ENCODE measurements around the gene KRT6B.

DNA sequence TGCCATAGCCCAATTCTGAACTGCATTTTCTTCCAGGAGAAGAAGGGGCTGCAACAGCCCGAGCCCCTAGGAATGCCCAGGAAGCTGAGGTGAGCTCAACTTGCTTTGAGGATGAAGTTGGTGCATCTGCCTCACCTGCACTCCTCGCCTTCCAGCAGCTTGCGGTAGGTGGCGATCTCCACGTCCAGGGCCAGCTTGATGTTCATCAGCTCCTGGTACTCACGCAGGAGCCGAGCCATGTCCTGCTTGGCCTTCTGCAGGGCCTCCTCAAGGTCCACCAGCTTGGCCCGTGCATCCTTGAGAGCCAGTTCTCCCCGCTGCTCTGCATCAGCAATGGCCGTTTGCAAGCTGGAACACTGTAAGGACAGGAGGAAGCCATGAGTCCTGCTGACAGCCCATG is 23.8 kb downstream of the KRT6B start:
- TF ChIP-seq, protein P1, sequence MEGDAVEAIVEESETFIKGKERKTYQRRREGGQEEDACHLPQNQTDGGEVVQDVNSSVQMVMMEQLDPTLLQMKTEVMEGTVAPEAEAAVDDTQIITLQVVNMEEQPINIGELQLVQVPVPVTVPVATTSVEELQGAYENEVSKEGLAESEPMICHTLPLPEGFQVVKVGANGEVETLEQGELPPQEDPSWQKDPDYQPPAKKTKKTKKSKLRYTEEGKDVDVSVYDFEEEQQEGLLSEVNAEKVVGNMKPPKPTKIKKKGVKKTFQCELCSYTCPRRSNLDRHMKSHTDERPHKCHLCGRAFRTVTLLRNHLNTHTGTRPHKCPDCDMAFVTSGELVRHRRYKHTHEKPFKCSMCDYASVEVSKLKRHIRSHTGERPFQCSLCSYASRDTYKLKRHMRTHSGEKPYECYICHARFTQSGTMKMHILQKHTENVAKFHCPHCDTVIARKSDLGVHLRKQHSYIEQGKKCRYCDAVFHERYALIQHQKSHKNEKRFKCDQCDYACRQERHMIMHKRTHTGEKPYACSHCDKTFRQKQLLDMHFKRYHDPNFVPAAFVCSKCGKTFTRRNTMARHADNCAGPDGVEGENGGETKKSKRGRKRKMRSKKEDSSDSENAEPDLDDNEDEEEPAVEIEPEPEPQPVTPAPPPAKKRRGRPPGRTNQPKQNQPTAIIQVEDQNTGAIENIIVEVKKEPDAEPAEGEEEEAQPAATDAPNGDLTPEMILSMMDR (IDR thresholded peaks at IDR 0.05 in 2 of 3, conservative IDR thresholded peaks at IDR 0.05 in 1 of 3; ENCODE audit: borderline replicate concordance in 1 of 3, insufficient read depth in 1 of 3, low read depth in 2 of 3, low read length in 2 of 3) = peak in 1 of 3 experiments; percentile 8; a peak in 1 of 6 replicates
- TF ChIP-seq POLR2A (IDR thresholded peaks at IDR 0.05; ENCODE audit: borderline replicate concordance, extremely low read depth, insufficient read depth, insufficient read length) (no peak), ZNF274 (IDR thresholded peaks at IDR 0.05; ENCODE audit: low read depth, low read length) (no peak), YY1 (IDR thresholded peaks at IDR 0.05; ENCODE audit: extremely low read depth, insufficient replicate concordance, low read depth, low read length) (no peak), EZH2phosphoT487 (IDR thresholded peaks at IDR 0.05; ENCODE audit: borderline replicate concordance) (no peak), JUND (IDR thresholded peaks at IDR 0.05) (no peak), RAD21 (IDR thresholded peaks at IDR 0.05; ENCODE audit: low read depth) (no peak), POLR2AphosphoS5 (IDR thresholded peaks at IDR 0.05; ENCODE audit: low read depth, low read length) (no peak), SIN3A (IDR thresholded peaks at IDR 0.05; ENCODE audit: low read depth) (no peak), CEBPB (IDR thresholded peaks at IDR 0.05; ENCODE audit: low read depth) (no peak), EZH2 (IDR thresholded peaks at IDR 0.05) (no peak)
- TF ChIP-seq, protein P2, sequence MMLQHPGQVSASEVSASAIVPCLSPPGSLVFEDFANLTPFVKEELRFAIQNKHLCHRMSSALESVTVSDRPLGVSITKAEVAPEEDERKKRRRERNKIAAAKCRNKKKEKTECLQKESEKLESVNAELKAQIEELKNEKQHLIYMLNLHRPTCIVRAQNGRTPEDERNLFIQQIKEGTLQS (IDR thresholded peaks at IDR 0.05) = no peak
- TF ChIP-seq, protein P3, sequence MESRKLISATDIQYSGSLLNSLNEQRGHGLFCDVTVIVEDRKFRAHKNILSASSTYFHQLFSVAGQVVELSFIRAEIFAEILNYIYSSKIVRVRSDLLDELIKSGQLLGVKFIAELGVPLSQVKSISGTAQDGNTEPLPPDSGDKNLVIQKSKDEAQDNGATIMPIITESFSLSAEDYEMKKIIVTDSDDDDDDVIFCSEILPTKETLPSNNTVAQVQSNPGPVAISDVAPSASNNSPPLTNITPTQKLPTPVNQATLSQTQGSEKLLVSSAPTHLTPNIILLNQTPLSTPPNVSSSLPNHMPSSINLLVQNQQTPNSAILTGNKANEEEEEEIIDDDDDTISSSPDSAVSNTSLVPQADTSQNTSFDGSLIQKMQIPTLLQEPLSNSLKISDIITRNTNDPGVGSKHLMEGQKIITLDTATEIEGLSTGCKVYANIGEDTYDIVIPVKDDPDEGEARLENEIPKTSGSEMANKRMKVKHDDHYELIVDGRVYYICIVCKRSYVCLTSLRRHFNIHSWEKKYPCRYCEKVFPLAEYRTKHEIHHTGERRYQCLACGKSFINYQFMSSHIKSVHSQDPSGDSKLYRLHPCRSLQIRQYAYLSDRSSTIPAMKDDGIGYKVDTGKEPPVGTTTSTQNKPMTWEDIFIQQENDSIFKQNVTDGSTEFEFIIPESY (IDR thresholded peaks at IDR 0.05; ENCODE audit: extremely low read depth, insufficient replicate concordance, low read length) = no peak
